Coronary artery (tissue), 2 donors: ENCODE data around the gene SMARCB1.

Experiments
- DNase-seq: peaks from one replicate; pipeline ENCODE4 v3.0.0-alpha.2; 2017; ENCODE audit warnings: low spot score
- H3K27ac ChIP-seq, 2 donors: fragments of 200-600 bp; sonication (generic); one replicate each; pipeline ENCODE4 v1.5.1; 2016 to 2019
- H3K4me3 ChIP-seq: fragments of 200-600 bp; sonication (generic); 2 replicates; pipeline ENCODE4 v1.5.1; 2016; ENCODE audit warnings: mild to moderate bottlenecking, moderate library complexity
- CTCF ChIP-seq: fragments of 200-600 bp; sonication (generic); IDR thresholded peaks from one replicate; pipeline ENCODE4 v1.5.1; 2019; ENCODE audit warnings: antibody characterized with exemption

The SMARCB1 gene

GRCh38 chr22:23753385-23753784 lies 33.4 kb upstream of the SMARCB1 start:
- Histone ChIP-seq H3K4me3 (no peak overlapping the region), H3K27ac (no peak overlapping the region)
- DNase-seq = no peak
- no peak for TF ChIP-seq CTCF

- no peak for DNase-seq
- no peak within 1 kb of the TSS for H3K27ac ChIP-seq
- no peak for TF ChIP-seq CTCF
- no peak within 1 kb of the TSS for H3K4me3 ChIP-seq
Measured at GRCh38 chr22:23754220-23754919, 32.4 kb upstream of the SMARCB1 start, which contains the start of gene VPREB3. VPREB3 (minus strand) TSS chr22:23754425; CDS start chr22:23754363, 62 bp downstream.

GRCh38 chr22:23754980-23755636 lies 31.7 kb upstream of the SMARCB1 start:
- no peak for TF ChIP-seq CTCF
- DNase-seq = no peak
- Histone ChIP-seq H3K4me3 (no peak overlapping the region), H3K27ac (no peak overlapping the region)

GRCh38 chr22:23755711-23756110 lies 31.1 kb upstream of the SMARCB1 start:
- H3K4me3 ChIP-seq = no peak overlapping the region
- DNase-seq = no peak
- no peak overlapping the region for H3K27ac ChIP-seq
- TF ChIP-seq CTCF = no peak

- no peak overlapping the region for H3K27ac ChIP-seq
- no peak for TF ChIP-seq CTCF
- DNase-seq = no peak
- H3K4me3 ChIP-seq = no peak overlapping the region
Measured at GRCh38 chr22:23756891-23757290, 29.9 kb upstream of the SMARCB1 start.

GRCh38 chr22:23759566-23759965 lies 27.2 kb upstream of the SMARCB1 start:
- no peak overlapping the region for H3K27ac ChIP-seq
- DNase-seq = no peak
- H3K4me3 ChIP-seq = no peak overlapping the region
- TF ChIP-seq CTCF = no peak

- H3K27ac ChIP-seq = no peak overlapping the region
- TF ChIP-seq CTCF = no peak
- DNase-seq = no peak
- no peak overlapping the region for H3K4me3 ChIP-seq
Measured at GRCh38 chr22:23760056-23760455, 26.7 kb upstream of the SMARCB1 start.
